Measurements from ENCODE around the gene LRRC27. TPM values are rescaled to one million over a fixed set of nuclear protein-coding genes. Genes with fewer than 3 reads are reported as not detected.
A peak's percentile ranks its signal among the peaks of the same experiment; 100 is the strongest.

The LRRC27 gene
- polyA plus RNA-seq, 1 experiment, result 9.2 TPM

DNA sequence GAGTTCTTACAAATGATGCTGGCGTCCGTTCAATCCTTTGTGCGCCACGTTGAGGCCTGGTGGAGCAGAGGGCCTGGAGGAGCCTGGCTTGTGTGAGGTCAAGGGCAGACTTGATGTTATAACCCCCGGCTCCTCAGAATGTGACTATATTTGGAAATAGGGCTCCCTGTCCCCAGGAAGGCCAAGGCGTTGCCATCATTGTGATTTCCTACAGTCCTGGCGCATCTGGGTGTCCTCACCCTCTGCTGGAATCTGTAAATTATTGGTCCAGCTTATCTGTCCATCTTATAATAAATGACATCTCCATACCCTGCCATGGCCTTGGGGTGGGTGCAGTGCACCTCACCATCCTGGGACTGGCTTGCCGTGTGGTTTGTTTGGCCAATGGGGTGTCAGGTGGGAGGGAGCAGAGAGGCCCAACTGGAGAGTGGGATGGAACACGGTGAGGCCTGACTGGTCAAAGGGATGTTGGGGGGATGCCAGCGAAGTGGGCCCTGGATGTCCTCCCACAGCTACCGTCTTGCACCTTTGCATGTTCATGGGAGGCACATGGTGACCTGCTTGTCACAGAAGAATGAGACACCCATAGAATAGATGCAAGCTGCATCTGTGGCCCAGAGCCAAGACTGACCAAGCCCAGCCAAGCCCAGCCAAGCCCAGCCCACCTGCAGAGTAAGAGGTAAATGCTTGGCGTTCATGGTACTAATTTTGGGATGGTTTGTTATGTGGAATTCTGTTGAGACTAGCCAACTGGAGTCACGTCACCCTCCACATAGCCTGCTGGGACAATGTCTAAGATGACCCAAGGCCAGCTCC lies 11.1 kb upstream of the LRRC27 start:
- no peaks in the 10 kb centered on the region for H3K27me3 ChIP-seq (ENCODE audit: control insufficient read depth, insufficient read depth, low read length)
- TF ChIP-seq, protein P1, sequence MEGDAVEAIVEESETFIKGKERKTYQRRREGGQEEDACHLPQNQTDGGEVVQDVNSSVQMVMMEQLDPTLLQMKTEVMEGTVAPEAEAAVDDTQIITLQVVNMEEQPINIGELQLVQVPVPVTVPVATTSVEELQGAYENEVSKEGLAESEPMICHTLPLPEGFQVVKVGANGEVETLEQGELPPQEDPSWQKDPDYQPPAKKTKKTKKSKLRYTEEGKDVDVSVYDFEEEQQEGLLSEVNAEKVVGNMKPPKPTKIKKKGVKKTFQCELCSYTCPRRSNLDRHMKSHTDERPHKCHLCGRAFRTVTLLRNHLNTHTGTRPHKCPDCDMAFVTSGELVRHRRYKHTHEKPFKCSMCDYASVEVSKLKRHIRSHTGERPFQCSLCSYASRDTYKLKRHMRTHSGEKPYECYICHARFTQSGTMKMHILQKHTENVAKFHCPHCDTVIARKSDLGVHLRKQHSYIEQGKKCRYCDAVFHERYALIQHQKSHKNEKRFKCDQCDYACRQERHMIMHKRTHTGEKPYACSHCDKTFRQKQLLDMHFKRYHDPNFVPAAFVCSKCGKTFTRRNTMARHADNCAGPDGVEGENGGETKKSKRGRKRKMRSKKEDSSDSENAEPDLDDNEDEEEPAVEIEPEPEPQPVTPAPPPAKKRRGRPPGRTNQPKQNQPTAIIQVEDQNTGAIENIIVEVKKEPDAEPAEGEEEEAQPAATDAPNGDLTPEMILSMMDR (IDR thresholded peaks at IDR 0.05; ENCODE audit: low read depth, low read length), result no peak
- H3K9me3 ChIP-seq (ENCODE audit: control insufficient read depth, insufficient read depth, low read length), result peaks cover 7% of the 10 kb centered on the region; the same call in 1 of the 2 replicates
- ChIA-PET CTCF (interaction anchor here (1.1 kb wide), 1 partner anchor 97 kb away, joined by 3 read pairs; no protein-coding TSS in a partner anchor), POLR2A (no interaction called here)
- no peak overlapping the region for H3K4me3 ChIP-seq (ENCODE audit: low read depth, low read length)
- peak overlapping the region; percentile 73 for H3K27ac ChIP-seq (ENCODE audit: low read depth, low read length)
- DNase-seq (ENCODE audit: low read depth, low spot score), result no peak

DNA sequence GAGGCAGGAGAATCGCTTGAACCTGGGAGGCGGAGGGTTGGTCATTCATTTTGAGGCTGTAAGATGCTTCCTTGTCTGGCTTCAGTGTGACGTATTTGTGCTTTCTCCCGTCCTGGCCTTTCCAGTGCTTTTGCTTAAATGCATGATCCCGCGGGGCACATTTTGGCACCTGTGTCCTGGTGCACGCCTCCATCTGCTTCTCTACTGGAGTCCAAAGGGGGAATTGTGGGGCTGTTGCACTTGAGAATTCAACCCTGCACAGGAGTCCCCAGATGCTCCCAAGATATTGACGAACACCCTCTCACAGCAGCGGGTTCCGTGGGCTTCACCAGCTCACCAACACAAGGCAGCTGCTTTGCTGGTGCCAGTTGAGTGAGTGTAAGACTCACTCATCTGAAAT lies 10.3 kb upstream of the LRRC27 start:
- ChIA-PET CTCF (no interaction called here), POLR2A (no interaction called here)
- Histone ChIP-seq H3K4me3 (ENCODE audit: low read depth, low read length) (no peak overlapping the region), H3K27ac (ENCODE audit: low read depth, low read length) (no peak overlapping the region), H3K27me3 (ENCODE audit: control insufficient read depth, insufficient read depth, low read length) (no peaks in the 10 kb centered on the region), H3K9me3 (ENCODE audit: control insufficient read depth, insufficient read depth, low read length) (peaks cover 8% of the 10 kb centered on the region; the same call in 1 of the 2 replicates)
- TF ChIP-seq, protein P1 (IDR thresholded peaks at IDR 0.05; ENCODE audit: low read depth, low read length), result no peak
- DNase-seq (ENCODE audit: low read depth, low spot score), result no peak

DNA sequence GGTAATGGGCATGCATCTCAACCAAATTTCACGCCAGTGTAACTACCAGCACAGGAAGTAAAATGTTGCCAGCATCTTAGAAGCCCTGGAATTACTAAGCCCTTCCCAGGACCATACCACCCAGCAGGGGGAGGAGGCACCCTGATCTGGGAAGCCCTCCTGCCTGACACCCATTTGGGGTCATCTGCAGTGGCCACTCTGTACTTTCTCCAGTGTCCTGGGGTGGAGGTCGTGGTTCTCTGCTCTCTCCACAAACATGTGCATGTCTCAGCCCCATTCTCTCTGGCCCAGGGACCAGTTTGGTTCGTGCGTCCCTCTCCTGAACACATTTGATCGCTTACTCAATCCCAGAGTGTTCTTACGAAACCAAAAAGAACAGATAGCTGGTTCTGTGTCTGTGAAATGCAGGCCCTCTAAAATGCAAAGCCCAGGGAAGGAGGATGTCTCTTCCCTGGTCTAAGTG lies 9.4 kb upstream of the LRRC27 start:
- no peak for DNase-seq (ENCODE audit: low read depth, low spot score)

DNA sequence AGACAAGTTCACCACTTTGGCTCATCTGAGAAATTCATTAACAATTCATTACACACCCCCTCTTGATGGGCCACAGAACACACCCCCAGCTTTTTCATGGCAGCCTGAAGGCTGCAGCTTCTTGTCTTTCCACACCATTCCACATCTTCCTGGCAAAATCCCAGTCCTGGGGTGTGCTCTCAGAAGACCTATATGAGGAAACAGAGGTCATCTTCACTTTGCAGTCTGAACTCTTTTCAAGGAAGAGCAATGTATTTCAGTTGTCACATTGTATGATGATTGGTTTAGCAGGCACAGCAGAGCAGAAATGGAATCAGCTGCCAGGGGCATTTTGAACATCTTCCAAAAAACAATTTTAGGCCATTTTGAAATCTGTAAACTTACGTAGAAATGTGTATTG lies 7.8 kb upstream of the LRRC27 start:
- TF ChIP-seq, protein P1 (IDR thresholded peaks at IDR 0.05; ENCODE audit: low read depth, low read length), result no peak
- ChIA-PET POLR2A (no interaction called here), CTCF (interaction anchor here (0.6 kb wide), 1 partner anchor 135 kb away, joined by 4 read pairs; no protein-coding TSS in a partner anchor)
- no peak overlapping the region for H3K4me3 ChIP-seq (ENCODE audit: low read depth, low read length)
- no peak overlapping the region for H3K27ac ChIP-seq (ENCODE audit: low read depth, low read length)
- no peak for DNase-seq (ENCODE audit: low read depth, low spot score)
- peaks cover 8% of the 10 kb centered on the region; the same call in 1 of the 2 replicates for H3K9me3 ChIP-seq (ENCODE audit: control insufficient read depth, insufficient read depth, low read length)
- H3K27me3 ChIP-seq (ENCODE audit: control insufficient read depth, insufficient read depth, low read length), result no peaks in the 10 kb centered on the region

More for the DNA sequence above, 9.4 kb upstream of the LRRC27 start:
- H3K4me3 ChIP-seq (ENCODE audit: low read depth, low read length), result no peak overlapping the region
- CTCF ChIA-PET, result no interaction called here
- H3K27me3 ChIP-seq (ENCODE audit: control insufficient read depth, insufficient read depth, low read length), result no peaks in the 10 kb centered on the region
- TF ChIP-seq, protein P1 (IDR thresholded peaks at IDR 0.05; ENCODE audit: low read depth, low read length), result peak; percentile 32
- POLR2A ChIA-PET, result no interaction called here
- H3K27ac ChIP-seq (ENCODE audit: low read depth, low read length), result peak overlapping the region; percentile 57
- H3K9me3 ChIP-seq (ENCODE audit: control insufficient read depth, insufficient read depth, low read length), result peaks cover 8% of the 10 kb centered on the region; the same call in 1 of the 2 replicates

DNA sequence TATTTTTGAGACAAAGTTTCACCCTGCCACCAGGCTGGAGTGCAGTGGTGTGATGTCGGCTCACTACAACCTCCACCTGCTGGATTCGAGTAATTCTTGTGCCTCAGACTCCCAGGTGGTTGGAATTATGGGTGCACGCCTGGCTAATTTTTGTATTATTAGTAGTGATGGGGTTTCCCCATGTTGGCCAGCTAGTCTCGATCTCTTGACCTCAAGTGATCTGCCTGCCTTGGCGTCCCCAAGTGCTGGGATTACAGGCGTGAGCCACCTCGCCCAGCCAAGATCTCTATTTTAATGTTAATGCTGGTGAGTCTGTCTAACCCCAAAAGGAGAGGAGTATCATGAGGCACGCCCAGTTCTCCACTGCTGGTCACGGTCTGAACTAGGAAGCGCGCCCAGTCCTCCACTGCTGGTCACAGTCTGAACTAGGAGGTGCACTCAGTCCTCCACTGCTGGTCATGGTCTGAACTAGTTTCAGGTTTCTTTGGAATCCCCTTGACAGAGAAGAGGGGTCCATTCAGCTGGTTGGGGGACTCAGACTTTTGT lies 5.6 kb upstream of the LRRC27 start:
- TF ChIP-seq, protein P1 (IDR thresholded peaks at IDR 0.05; ENCODE audit: low read depth, low read length), result no peak
- no peaks in the 10 kb centered on the region for H3K27me3 ChIP-seq (ENCODE audit: control insufficient read depth, insufficient read depth, low read length)
- no peak overlapping the region for H3K27ac ChIP-seq (ENCODE audit: low read depth, low read length)
- no peak for DNase-seq (ENCODE audit: low read depth, low spot score)
- ChIA-PET POLR2A (no interaction called here), CTCF (no interaction called here)
- peaks cover 8% of the 10 kb centered on the region; the same call in 1 of the 2 replicates for H3K9me3 ChIP-seq (ENCODE audit: control insufficient read depth, insufficient read depth, low read length)
- no peak overlapping the region for H3K4me3 ChIP-seq (ENCODE audit: low read depth, low read length)
